Right cardiac atrium (tissue), 5 donors: ENCODE data around the gene DSEL. TPM values are rescaled to one million over a fixed set of nuclear protein-coding genes. Genes with fewer than 3 reads are reported as not detected.

ENCODE experiments used
- ATAC-seq, 2 donors: fragments of 200-7000 bp; cut with Tn5 transposase; one replicate each; pipeline versions ENCODE4 v1.8.0 to v1.9.1; 2020; ENCODE audit warnings: moderate library complexity in 2 of 2, mild to moderate bottlenecking in 1 of 2
- DNase-seq, 3 donors: peaks; one replicate each; pipeline ENCODE4 v3.0.0-alpha.2; 2020
- H3K27ac ChIP-seq: one replicate; pipeline ENCODE4 v1.5.1; 2013; ENCODE audit warnings: mild to moderate bottlenecking, low read length, control low read depth, moderate library complexity
- H3K27me3 ChIP-seq: one replicate; pipeline ENCODE4 v1.6.1; 2013; ENCODE audit not compliant: control insufficient read depth, insufficient read depth
- H3K4me1 ChIP-seq: one replicate; pipeline ENCODE4 v1.6.1; 2013; ENCODE audit warnings: low read length; ENCODE audit not compliant: control insufficient read depth, insufficient read depth
- H3K4me3 ChIP-seq: one replicate; pipeline ENCODE4 v1.5.1; 2013; ENCODE audit warnings: low read length, control low read depth
- H3K9me3 ChIP-seq: one replicate; pipeline ENCODE4 v1.6.1; 2013; ENCODE audit warnings: low read length; ENCODE audit not compliant: control insufficient read depth
- WGBS: extraction: QIAGEN DNeasy Blood & Tissue Kit; methylation state at CpG from one replicate; pipeline ENCODE4 v1.1.7; 2013; 5-methylcytosine and 5-hydroxymethylcytosine counted together
- intact Hi-C, 4 donors: fragments of 100-400 bp; cut with DNase I; formaldehyde crosslinking; loops; one replicate each; pipeline versions ENCODE4 v1.11.0 to v1.14.0; 2022 to 2023
- polyA plus RNA-seq: library from polyadenylated mRNA; stranded (reverse); fragments of 200-250 nt; gene quantifications from one replicate; pipeline ENCODE4 v1.2.3, GENCODE V29; 2013
- total RNA-seq, 4 donors: library from RNA; stranded (reverse); fragmentation: NEBNext Ultra II Directional; extraction: Animal tissue kit (Norgen Biotek cat#: 25700); gene quantifications; one replicate each; pipeline ENCODE4 v1.2.1, GENCODE V29; 2021
- donor health status: healthy with polysubstance abuse.
- donor health status: DM: no; HTN: yes; CAD: no.
- donor health status: DM: no; HTN: no; CAD: no.
- donor health status: DM: no; HTN: yes; CAD: no; lungs with severe emphysema.
- donor health status: DM: yes; HTN: yes; CAD: no.

The DSEL gene
- total and polyA plus RNA-seq, 5 donors = 1.5 to 7.3 (median 4.4) TPM

DNA sequence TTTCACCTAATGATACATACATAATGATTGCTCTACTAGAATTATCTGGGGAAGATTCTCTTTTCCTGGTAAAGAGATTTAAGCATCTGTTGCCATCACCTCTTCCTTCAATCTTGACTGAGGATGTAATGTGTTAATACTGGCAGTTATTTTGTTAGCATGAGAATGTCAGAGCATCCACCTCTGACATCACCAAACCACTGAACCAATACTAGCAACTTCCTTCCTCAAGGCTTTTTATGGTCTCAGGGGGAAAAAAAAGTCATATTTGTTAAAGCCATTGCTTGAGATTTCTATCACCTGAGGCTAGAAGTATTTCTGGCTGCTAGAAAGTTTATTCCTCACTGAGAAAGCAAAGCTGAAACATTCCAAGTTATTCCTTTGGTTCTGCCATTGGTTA lies 48.5 kb downstream of the DSEL start:
- Histone ChIP-seq H3K4me3 (no peak overlapping the region), H3K27ac (no peak overlapping the region), H3K27me3 (no peaks in the 10 kb centered on the region), H3K9me3 (no peaks in the 10 kb centered on the region), H3K4me1 (no peaks in the 10 kb centered on the region)
- DNase-seq (no peak), ATAC-seq (no peak)
- intact Hi-C loops = no loop called here

GRCh38 chr18:67467188-67467587 lies 49.3 kb downstream of the DSEL start:
- 44% methylated on average over 1 of the region's 1 CpG for WGBS
- ATAC-seq (no peak), DNase-seq (no peak)
- intact Hi-C loops = no loop called here
- Histone ChIP-seq H3K4me3 (no peak overlapping the region), H3K4me1 (no peaks in the 10 kb centered on the region), H3K27ac (no peak overlapping the region), H3K27me3 (no peaks in the 10 kb centered on the region), H3K9me3 (no peaks in the 10 kb centered on the region)

DNA sequence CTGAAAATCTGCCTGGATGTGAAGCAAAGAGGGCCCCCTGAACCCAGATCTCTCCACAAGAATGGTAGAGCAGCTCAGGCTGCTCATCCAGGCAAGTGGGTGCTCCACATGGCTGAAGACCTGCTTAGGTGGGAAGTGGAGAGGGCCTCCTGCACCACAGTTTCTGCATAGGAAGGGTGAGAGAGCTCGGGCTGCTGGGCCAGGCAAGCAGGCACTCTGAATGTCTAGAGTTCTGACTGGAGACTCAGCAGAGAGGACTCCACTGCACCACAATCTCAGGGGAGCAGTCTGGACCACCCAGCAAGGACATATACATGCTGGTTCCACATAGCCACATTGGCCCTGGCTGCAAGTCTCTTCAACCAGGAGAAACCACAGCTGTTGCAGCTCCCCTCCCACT lies 52.0 kb downstream of the DSEL start:
- H3K27ac ChIP-seq = no peak overlapping the region
- intact Hi-C loops = no loop called here
- no peak overlapping the region for H3K4me3 ChIP-seq
- H3K27me3 ChIP-seq = no peaks in the 10 kb centered on the region
- WGBS = 97% methylated on average over 1 of the region's 1 CpG
- DNase-seq (no peak), ATAC-seq (no peak)
- no peaks in the 10 kb centered on the region for H3K4me1 ChIP-seq
- H3K9me3 ChIP-seq = no peaks in the 10 kb centered on the region

GRCh38 chr18:67463829-67464228 lies 52.7 kb downstream of the DSEL start:
- WGBS = 62% methylated on average over 2 of the region's 2 CpGs

GRCh38 chr18:67456711-67457110 lies 59.8 kb downstream of the DSEL start:
- Histone ChIP-seq H3K27me3 (no peaks in the 10 kb centered on the region), H3K9me3 (no peaks in the 10 kb centered on the region), H3K27ac (no peak overlapping the region), H3K4me3 (no peak overlapping the region), H3K4me1 (no peaks in the 10 kb centered on the region)
- intact Hi-C loops = no loop called here
- DNase-seq (no peak), ATAC-seq (no peak)
- 51% methylated on average over 3 of the region's 3 CpGs for WGBS

More at GRCh38 chr18:67463829-67464228, 52.7 kb downstream of the DSEL start:
- intact Hi-C loops = no loop called here
- no peak overlapping the region for H3K27ac ChIP-seq
- H3K4me1 ChIP-seq = no peaks in the 10 kb centered on the region
- ATAC-seq (no peak), DNase-seq (no peak)
- H3K27me3 ChIP-seq = no peaks in the 10 kb centered on the region
- H3K4me3 ChIP-seq = no peak overlapping the region
- H3K9me3 ChIP-seq = no peaks in the 10 kb centered on the region
